Endothelial cell (in vitro differentiated cells): ENCODE results near the gene OR4S2. TPM values are rescaled to one million over a fixed set of nuclear protein-coding genes. Genes with fewer than 3 reads are reported as not detected.

Source experiments
- DNase-seq: peaks from one replicate; pipeline ENCODE4 v3.0.0; 2021; ENCODE audit warnings: low spot score
- H3K27ac Mint-ChIP-seq: one replicate; pipeline ENCODE4 v1.8.0; 2021; ENCODE audit warnings: mixed read lengths, inconsistent platforms; ENCODE audit not compliant: unreplicated experiment
- H3K27me3 Mint-ChIP-seq: one replicate; pipeline ENCODE4 v1.8.0; 2021; ENCODE audit warnings: mild to moderate bottlenecking, moderate library complexity, mixed read lengths, inconsistent platforms; ENCODE audit not compliant: unreplicated experiment
- H3K36me3 Mint-ChIP-seq: one replicate; pipeline ENCODE4 v1.8.0; 2021; ENCODE audit warnings: mild to moderate bottlenecking, low read depth, mixed read lengths, inconsistent platforms; ENCODE audit not compliant: unreplicated experiment
- H3K4me1 Mint-ChIP-seq: one replicate; pipeline ENCODE4 v1.8.0; 2021; ENCODE audit warnings: mild to moderate bottlenecking, mixed read lengths, inconsistent platforms; ENCODE audit not compliant: unreplicated experiment
- H3K4me3 Mint-ChIP-seq: one replicate; pipeline ENCODE4 v1.8.0; 2021; ENCODE audit warnings: mild to moderate bottlenecking, mixed read lengths, inconsistent platforms; ENCODE audit not compliant: unreplicated experiment
- H3K9me3 Mint-ChIP-seq: one replicate; pipeline ENCODE4 v1.8.0; 2021; ENCODE audit warnings: mixed read lengths, inconsistent platforms; ENCODE audit not compliant: unreplicated experiment
- CTCF ChIP-seq: fragments of 200-600 bp; sonication (generic); IDR thresholded peaks from one replicate; pipeline ENCODE4 v1.5.0; 2021; ENCODE audit warnings: antibody characterized with exemption; ENCODE audit not compliant: unreplicated experiment
- long read RNA-seq: library from polyadenylated mRNA; unstranded; transcript quantifications from one replicate; pipeline ENCODE4 v2.0.0, GENCODE V29; 2020; ENCODE audit not compliant: unreplicated experiment
- total RNA-seq: library from RNA; stranded (reverse); fragmentation: NEBNext Ultra II Directional; extraction: Animal tissue kit (Norgen Biotek cat#: 25700); gene quantifications from one replicate; pipeline ENCODE4 v1.2.1, GENCODE V29; 2021; ENCODE audit not compliant: unreplicated experiment

The OR4S2 gene
- not detected for total RNA-seq
- long read RNA-seq, result 0 reads

- Mint-ChIP-seq H3K4me3 (no peak within 1 kb of the TSS), H3K36me3 (no peaks in the 10 kb centered on the region), H3K27me3 (no peaks in the 10 kb centered on the region), H3K4me1 (no peaks in the 10 kb centered on the region), H3K9me3 (peaks cover 9% of the 10 kb centered on the region), H3K27ac (no peak within 1 kb of the TSS)
- no peak for TF ChIP-seq CTCF
- no peak for DNase-seq
These were observed at the start of gene OR4S2 for GRCh38 chr11:55648027-55648426. TSS of gene OR4S2 (plus strand) at chr11:55648327. CDS start at chr11:55650904, 2,577 bp downstream.

GRCh38 chr11:55607545-55607944, 40.6 kb upstream of the OR4S2 start, which contains the start of gene OR4C11:
TSS of gene OR4C11 (minus strand) at chr11:55607645. CDS start at chr11:55604373, 3,272 bp downstream.
- no peak within 1 kb of the TSS for H3K27ac Mint-ChIP-seq

GRCh38 chr11:55624531-55624930, 23.6 kb upstream of the OR4S2 start:
- Mint-ChIP-seq H3K36me3 (no peaks in the 10 kb centered on the region), H3K27ac (no peak overlapping the region), H3K4me3 (no peak overlapping the region), H3K9me3 (peaks cover 26% of the 10 kb centered on the region), H3K4me1 (no peaks in the 10 kb centered on the region), H3K27me3 (no peaks in the 10 kb centered on the region)
- no peak for TF ChIP-seq CTCF
- no peak for DNase-seq

More at GRCh38 chr11:55607545-55607944, 40.6 kb upstream of the OR4S2 start, which contains the start of gene OR4C11:
- TF ChIP-seq CTCF, result no peak
- Mint-ChIP-seq H3K4me3 (no peak within 1 kb of the TSS), H3K36me3 (no peaks in the 10 kb centered on the region), H3K4me1 (no peaks in the 10 kb centered on the region), H3K27me3 (no peaks in the 10 kb centered on the region), H3K9me3 (peaks cover 13% of the 10 kb centered on the region)
- DNase-seq, result no peak

- TF ChIP-seq CTCF, result no peak
- Mint-ChIP-seq H3K36me3 (no peaks in the 10 kb centered on the region), H3K9me3 (peaks cover 19% of the 10 kb centered on the region), H3K4me1 (no peaks in the 10 kb centered on the region), H3K4me3 (no peak within 1 kb of the TSS), H3K27me3 (no peaks in the 10 kb centered on the region), H3K27ac (no peak within 1 kb of the TSS)
- no peak for DNase-seq
These were observed 13.3 kb upstream of the OR4S2 start, which contains the start of gene OR4P4 for GRCh38 chr11:55634813-55635212. TSS of gene OR4P4 (plus strand) at chr11:55635113.

GRCh38 chr11:55652560-55652959, 4.4 kb downstream of the OR4S2 start:
- Mint-ChIP-seq H3K27me3 (no peaks in the 10 kb centered on the region), H3K4me1 (no peaks in the 10 kb centered on the region), H3K36me3 (peaks cover 3% of the 10 kb centered on the region), H3K9me3 (peaks cover 26% of the 10 kb centered on the region), H3K27ac (no peak overlapping the region), H3K4me3 (no peak overlapping the region)
- DNase-seq, result no peak
- no peak for TF ChIP-seq CTCF
